MM.1S (cell line): Measurements from ENCODE around the gene CMC4.

Source experiments
- CTCF ChIP-seq: fragments of 300-600 bp; sonication (generic); IDR thresholded peaks from 2 replicates; pipeline ENCODE4 v1.5.1; 2016; ENCODE audit warnings: antibody characterized with exemption, low read length, mixed read lengths
- EZH2 ChIP-seq: fragments of 300-600 bp; sonication (generic); optimal IDR thresholded peaks from 2 replicates; pipeline ENCODE3; 2017; ENCODE audit warnings: low read depth, mild to moderate bottlenecking, antibody characterized with exemption, low read length, mixed read lengths
- EZH2phosphoT487 ChIP-seq: fragments of 300-600 bp; sonication (generic); IDR thresholded peaks from 2 replicates; pipeline ENCODE4 v1.6.1; 2018; ENCODE audit warnings: antibody characterized with exemption, low read length

GRCh38 chrX:155022585-155022984 is 48.4 kb downstream of the CMC4 start, which contains the start of gene F8:
- TF ChIP-seq CTCF (no peak), EZH2 (no peak), EZH2phosphoT487 (no peak)
